WERI-Rb-1 (cell line): ENCODE results near the gene ALOXE3.

Experiments
- DNase-seq: peaks from one replicate; pipeline ENCODE4 v3.0.0-alpha.2; 2020
- H3K27ac ChIP-seq: fragments of 250-450 bp; sonication (Bioruptor Pico); 2 replicates; pipeline ENCODE4 v1.5.1; 2020; ENCODE audit warnings: mild to moderate bottlenecking, moderate library complexity
- H3K27me3 ChIP-seq: fragments of 250-450 bp; sonication (Bioruptor Pico); 2 replicates; pipeline ENCODE4 v1.5.1; 2021; ENCODE audit warnings: mild to moderate bottlenecking, low read depth, moderate library complexity; ENCODE audit not compliant: insufficient read depth, severe bottlenecking
- H3K36me3 ChIP-seq: fragments of 250-450 bp; sonication (Bioruptor Pico); 2 replicates; pipeline ENCODE4 v1.5.1; 2020; ENCODE audit warnings: mild to moderate bottlenecking, moderate library complexity
- H3K4me3 ChIP-seq: 2 replicates; pipeline ENCODE4 v1.5.1; 2011; ENCODE audit warnings: low read depth, mild to moderate bottlenecking, control low read depth, low read length
- H3K9me3 ChIP-seq: fragments of 250-450 bp; sonication (Bioruptor Pico); 2 replicates; pipeline ENCODE4 v1.5.1; 2021; ENCODE audit warnings: mild to moderate bottlenecking, moderate library complexity; ENCODE audit not compliant: severe bottlenecking
- TF ChIP-seq, protein P1 (sequence below): IDR thresholded peaks from 2 replicates; pipeline ENCODE4 v1.5.1; 2011; ENCODE audit warnings: low read depth, mild to moderate bottlenecking, control low read depth, inconsistent platforms, low read length

Gene ALOXE3

DNA sequence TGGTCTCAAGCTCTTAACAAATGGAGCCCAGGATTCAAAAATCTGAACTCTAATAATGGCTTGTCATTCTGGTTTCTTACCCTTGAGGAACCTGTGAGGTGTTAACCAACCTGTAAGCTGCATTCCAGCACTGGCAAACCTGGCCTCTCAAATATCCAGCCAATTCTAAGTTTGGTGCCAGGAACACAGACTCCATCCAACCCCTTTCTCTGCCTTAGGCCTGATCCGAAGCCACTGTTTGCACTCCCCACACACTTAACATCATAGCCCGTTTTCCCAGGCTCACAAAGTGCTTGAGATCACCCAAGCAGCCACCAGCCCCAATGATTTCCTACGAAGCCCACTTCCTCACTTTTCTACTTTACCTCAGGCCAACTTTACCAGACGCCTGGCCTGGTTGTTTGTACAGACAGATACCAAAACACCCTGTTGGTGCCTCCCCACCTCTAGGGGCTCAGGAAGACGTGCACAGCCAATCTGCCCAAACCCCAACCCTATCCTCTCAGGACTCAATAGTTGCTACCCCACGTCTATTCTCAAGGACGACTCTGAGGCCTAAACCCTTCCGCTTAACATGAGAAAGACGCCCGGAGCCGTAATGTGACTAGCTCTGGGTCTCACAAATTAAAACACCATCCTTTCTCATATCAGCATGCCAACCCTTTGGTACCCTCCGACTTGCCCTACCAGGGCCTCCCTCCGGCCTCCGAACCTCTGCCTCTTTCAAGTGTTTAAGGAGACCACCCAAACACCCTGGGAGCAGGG is 37.1 kb upstream of the ALOXE3 start:
- H3K27me3 ChIP-seq: no peaks in the 10 kb centered on the region
- no peak overlapping the region for H3K27ac ChIP-seq
- DNase-seq: no peak
- no peaks in the 10 kb centered on the region for H3K9me3 ChIP-seq
- H3K36me3 ChIP-seq: peaks cover 17% of the 10 kb centered on the region
- TF ChIP-seq, protein P1, sequence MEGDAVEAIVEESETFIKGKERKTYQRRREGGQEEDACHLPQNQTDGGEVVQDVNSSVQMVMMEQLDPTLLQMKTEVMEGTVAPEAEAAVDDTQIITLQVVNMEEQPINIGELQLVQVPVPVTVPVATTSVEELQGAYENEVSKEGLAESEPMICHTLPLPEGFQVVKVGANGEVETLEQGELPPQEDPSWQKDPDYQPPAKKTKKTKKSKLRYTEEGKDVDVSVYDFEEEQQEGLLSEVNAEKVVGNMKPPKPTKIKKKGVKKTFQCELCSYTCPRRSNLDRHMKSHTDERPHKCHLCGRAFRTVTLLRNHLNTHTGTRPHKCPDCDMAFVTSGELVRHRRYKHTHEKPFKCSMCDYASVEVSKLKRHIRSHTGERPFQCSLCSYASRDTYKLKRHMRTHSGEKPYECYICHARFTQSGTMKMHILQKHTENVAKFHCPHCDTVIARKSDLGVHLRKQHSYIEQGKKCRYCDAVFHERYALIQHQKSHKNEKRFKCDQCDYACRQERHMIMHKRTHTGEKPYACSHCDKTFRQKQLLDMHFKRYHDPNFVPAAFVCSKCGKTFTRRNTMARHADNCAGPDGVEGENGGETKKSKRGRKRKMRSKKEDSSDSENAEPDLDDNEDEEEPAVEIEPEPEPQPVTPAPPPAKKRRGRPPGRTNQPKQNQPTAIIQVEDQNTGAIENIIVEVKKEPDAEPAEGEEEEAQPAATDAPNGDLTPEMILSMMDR: no peak
- peak overlapping the region; percentile 46 for H3K4me3 ChIP-seq

DNA sequence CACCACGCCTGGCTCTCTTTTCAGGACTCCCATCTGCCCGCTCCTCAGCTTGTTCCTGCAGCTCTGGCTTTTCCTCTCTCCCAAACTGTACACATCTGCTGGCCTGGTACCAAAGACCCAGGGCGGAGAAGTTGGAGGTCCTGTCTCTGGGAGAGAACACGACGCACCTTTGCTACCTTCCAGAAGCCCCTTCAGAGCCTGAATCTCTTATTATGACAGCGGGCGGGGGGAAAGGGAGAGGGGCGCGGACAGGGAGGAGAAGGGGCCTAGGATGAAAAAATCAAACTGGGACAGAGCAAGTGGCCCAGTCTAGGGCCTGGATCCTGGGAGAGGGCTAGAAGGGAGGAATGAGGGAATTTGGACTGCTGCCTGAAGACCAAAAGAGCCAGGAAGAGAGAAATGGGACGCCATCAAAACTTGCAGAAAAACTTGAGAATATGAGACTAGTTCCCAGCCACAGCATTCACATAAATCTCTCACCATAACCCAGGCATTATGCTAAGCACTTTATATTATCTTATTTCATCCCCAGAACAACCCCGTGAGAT is 36.4 kb upstream of the ALOXE3 start:
- DNase-seq: no peak
- Histone ChIP-seq H3K27me3 (no peaks in the 10 kb centered on the region), H3K9me3 (no peaks in the 10 kb centered on the region), H3K27ac (peak overlapping the region; percentile 34; the same call in 1 of the 2 replicates), H3K4me3 (peak overlapping the region; percentile 37), H3K36me3 (peaks cover 21% of the 10 kb centered on the region)
- TF ChIP-seq, protein P1: no peak

DNA sequence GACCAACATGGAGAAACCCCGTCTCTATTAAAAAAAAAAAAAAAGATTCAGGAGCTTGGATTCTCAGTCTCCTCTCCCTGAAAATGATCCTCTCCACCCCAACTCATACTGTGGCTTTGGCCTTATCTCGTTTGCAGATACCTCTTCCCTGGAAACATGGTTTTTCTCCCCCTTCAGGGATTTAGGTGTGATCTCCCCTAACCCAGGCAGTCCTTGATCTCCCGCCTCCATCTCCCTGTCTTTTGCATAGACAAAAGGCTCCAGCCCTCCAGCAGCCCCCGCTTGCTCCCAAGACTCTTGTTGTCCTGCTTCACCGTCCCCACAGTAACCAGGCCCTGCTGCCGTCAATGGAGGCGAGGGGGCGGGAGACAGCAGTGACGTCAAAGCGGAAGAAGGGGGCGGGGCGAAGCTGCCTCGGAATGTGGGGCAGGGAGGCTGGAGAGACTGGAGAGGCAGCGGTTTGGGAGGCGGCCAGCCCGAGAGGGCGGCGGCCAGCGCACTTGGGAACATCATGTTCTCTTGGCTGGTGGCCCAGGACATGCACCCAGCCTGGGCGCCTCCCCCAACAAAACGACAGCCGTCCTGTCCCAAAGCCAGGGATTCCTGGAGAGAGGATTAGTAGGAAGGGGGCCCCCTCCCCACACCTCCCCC is 35.8 kb upstream of the ALOXE3 start:
- TF ChIP-seq, protein P1: no peak
- Histone ChIP-seq H3K9me3 (no peaks in the 10 kb centered on the region), H3K4me3 (peak overlapping the region; percentile 37), H3K36me3 (peaks cover 21% of the 10 kb centered on the region), H3K27ac (peak overlapping the region; percentile 79), H3K27me3 (no peaks in the 10 kb centered on the region)
- peak; percentile 93 for DNase-seq

DNA sequence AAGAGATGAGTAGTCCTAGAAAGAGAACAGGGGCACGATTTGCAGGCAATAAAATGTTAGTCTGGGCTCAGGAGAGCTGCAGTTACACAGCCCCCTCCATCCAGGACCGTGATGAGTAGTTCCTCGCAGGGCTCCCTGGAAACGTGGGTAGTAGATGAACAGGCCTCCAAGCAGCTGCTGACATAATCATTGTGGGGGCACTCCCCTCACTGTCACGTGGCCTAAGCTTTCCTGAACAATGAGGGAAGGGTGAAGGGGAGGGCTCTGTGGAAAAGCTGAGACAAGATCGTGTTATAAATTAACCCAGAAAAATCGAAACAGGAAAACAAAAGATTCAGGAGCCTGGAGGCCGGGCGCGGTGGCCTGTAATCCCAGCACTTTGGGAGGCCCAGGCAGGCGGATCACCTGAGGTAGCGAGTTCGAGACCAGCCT is 35.2 kb upstream of the ALOXE3 start:
- Histone ChIP-seq H3K36me3 (peaks cover 24% of the 10 kb centered on the region), H3K27me3 (no peaks in the 10 kb centered on the region), H3K9me3 (no peaks in the 10 kb centered on the region), H3K27ac (peak overlapping the region; percentile 79), H3K4me3 (peak overlapping the region; percentile 37)
- DNase-seq: peak; percentile 59
- TF ChIP-seq, protein P1: no peak

DNA sequence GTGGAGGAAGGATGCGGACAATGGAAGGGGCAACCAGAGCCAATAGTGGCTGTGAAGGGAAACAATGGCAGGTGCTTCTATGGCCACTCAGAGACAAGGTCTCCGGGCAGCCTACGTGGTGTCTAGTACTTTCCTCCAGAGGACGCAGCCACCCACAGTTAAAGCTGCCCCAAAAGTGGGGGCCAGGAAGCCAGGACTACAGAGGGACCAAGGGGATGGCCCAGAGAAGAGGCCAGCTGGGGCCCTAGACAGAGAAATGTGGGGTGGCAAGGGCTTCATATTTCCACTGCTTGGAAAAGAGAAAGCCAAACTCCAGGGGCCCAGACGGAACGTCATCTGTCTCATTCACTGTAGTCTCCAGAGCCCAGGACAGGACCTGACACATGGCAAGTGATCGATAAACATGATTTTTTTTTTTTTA is 34.7 kb upstream of the ALOXE3 start:
- H3K4me3 ChIP-seq: no peak overlapping the region
- H3K36me3 ChIP-seq: peaks cover 25% of the 10 kb centered on the region
- no peaks in the 10 kb centered on the region for H3K27me3 ChIP-seq
- DNase-seq: no peak
- TF ChIP-seq, protein P1: no peak
- peak overlapping the region; percentile 61 for H3K27ac ChIP-seq
- H3K9me3 ChIP-seq: no peaks in the 10 kb centered on the region
